ENCODE measurements around the gene P2RX2. TPM values are rescaled to one million over a fixed set of nuclear protein-coding genes. Genes with fewer than 3 reads are reported as not detected.

Gene P2RX2
- total RNA-seq, 1 experiment from 2014 or later = not detected

- intact Hi-C loops (cut with micrococcal nuclease; ENCODE audit: unreplicated experiment) = no loop called here
- Histone ChIP-seq H3K4me3 (no peak overlapping the region), H3K9me2 (ENCODE audit: insufficient read depth) (no peaks in the 10 kb centered on the region), H3K36me3 (ENCODE audit: low read depth) (peaks cover 20% of the 10 kb centered on the region), H3K9me3 (ENCODE audit: insufficient read depth, low read depth) (no peaks in the 10 kb centered on the region), H3K27ac (no peak overlapping the region), H3K79me2 (ENCODE audit: low read depth) (no peaks in the 10 kb centered on the region), H2AFZ (no peak overlapping the region), H3K27me3 (ENCODE audit: insufficient read depth, low read depth) (no peaks in the 10 kb centered on the region), H4K20me1 (ENCODE audit: insufficient read depth) (no peaks in the 10 kb centered on the region), H3K4me2 (no peak overlapping the region), H3K4me1 (replicated peaks; ENCODE audit: insufficient read depth) (no peaks in the 10 kb centered on the region), H3F3A (ENCODE audit: insufficient read depth, low read depth) (0 out of 2 replicates have a peak, but pooled peaks cover 5% of the 10 kb centered on the region)
- ChIA-PET POLR2A (ENCODE audit: unreplicated experiment) (no interaction called here), CTCF (no interaction called here)
- no peak for DNase-seq
- no TSS peak for BruUV-seq (replicated peaks)
- TF ChIP-seq CTCF (conservative IDR thresholded peaks at IDR 0.05) (no peak), EZH2 (IDR thresholded peaks at IDR 0.05; ENCODE audit: low read depth) (no peak)
Measured at GRCh38 chr12:132661972-132662371, 43.4 kb downstream of the P2RX2 start.

DNA sequence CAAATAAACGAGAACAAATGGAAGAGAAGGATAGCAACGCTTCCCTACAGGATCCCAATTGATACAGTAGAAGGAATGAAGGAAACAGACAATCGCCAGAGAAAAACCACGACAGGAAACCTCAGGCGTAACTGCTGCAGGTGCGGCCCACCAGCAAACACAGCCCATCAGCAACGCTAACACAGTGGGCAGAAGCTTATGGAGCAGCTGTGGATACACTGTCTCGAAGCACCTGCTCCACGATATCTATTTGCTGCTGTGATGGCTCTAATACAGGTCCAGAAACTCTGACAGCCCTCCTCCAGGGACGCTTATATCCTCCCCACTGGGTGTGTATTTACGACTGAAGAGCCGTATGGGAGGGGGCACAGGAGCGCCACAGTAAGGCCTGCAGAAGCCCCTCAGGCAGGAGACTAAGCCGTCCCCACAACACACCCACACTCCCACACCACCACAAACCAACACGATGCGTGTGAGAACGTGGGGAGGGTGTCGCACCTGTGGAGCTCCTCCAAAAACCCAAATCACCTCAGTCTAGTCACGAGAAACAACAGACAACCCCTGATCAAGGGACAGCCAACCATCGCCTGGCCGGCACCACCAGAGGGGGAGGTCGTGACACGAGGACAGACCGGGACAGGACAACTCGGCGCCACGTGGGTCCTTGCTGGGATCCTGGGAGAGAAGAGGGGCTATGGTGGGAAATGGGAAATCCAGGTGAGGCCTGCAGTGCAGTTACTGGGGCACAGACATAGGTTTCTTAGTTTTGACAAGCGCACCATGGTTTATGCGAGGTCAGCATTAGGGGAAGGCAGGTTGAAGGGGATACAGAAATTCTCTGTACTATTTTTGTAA lies 44.6 kb downstream of the P2RX2 start:
- H3K4me3 ChIP-seq = no peak overlapping the region
- TF ChIP-seq CTCF (conservative IDR thresholded peaks at IDR 0.05) (no peak), EZH2 (IDR thresholded peaks at IDR 0.05; ENCODE audit: low read depth) (no peak)
- H3K4me1 ChIP-seq (replicated peaks; ENCODE audit: insufficient read depth) = no peaks in the 10 kb centered on the region
- H3K27me3 ChIP-seq (ENCODE audit: insufficient read depth, low read depth) = no peaks in the 10 kb centered on the region
- no peaks in the 10 kb centered on the region for H3K9me3 ChIP-seq (ENCODE audit: insufficient read depth, low read depth)
- BruUV-seq (replicated peaks) = no TSS peak
- H3K79me2 ChIP-seq (ENCODE audit: low read depth) = no peaks in the 10 kb centered on the region
- DNase-seq = no peak
- intact Hi-C loops (cut with micrococcal nuclease; ENCODE audit: unreplicated experiment) = no loop called here
- H4K20me1 ChIP-seq (ENCODE audit: insufficient read depth) = no peaks in the 10 kb centered on the region
- H3K27ac ChIP-seq = no peak overlapping the region
- 0 out of 2 replicates have a peak, but pooled peaks cover under 1% of the 10 kb centered on the region for H3F3A ChIP-seq (ENCODE audit: insufficient read depth, low read depth)
- H3K36me3 ChIP-seq (ENCODE audit: low read depth) = peaks cover 22% of the 10 kb centered on the region
- no peaks in the 10 kb centered on the region for H3K9me2 ChIP-seq (ENCODE audit: insufficient read depth)
- H3K4me2 ChIP-seq = no peak overlapping the region
- CTCF ChIA-PET = no interaction called here
- POLR2A ChIA-PET (ENCODE audit: unreplicated experiment) = no interaction called here
- no peak overlapping the region for H2AFZ ChIP-seq

GRCh38 chr12:132664206-132665148 lies 45.9 kb downstream of the P2RX2 start:
- H3K36me3 ChIP-seq (ENCODE audit: low read depth) = peaks cover 23% of the 10 kb centered on the region
- no peak for TF ChIP-seq EZH2 (IDR thresholded peaks at IDR 0.05; ENCODE audit: low read depth)
- TF ChIP-seq CTCF (conservative IDR thresholded peaks at IDR 0.05) = no peak
- H3K4me1 ChIP-seq (replicated peaks; ENCODE audit: insufficient read depth) = no peaks in the 10 kb centered on the region
- intact Hi-C loops (cut with micrococcal nuclease; ENCODE audit: unreplicated experiment) = no loop called here
- H3K9me2 ChIP-seq (ENCODE audit: insufficient read depth) = no peaks in the 10 kb centered on the region
- H3K4me2 ChIP-seq = no peak overlapping the region
- H3K27ac ChIP-seq = no peak overlapping the region
- no peaks in the 10 kb centered on the region for H3K79me2 ChIP-seq (ENCODE audit: low read depth)
- DNase-seq = no peak
- POLR2A ChIA-PET (ENCODE audit: unreplicated experiment) = no interaction called here
- CTCF ChIA-PET = no interaction called here
- H3F3A ChIP-seq (ENCODE audit: insufficient read depth, low read depth) = no peaks in the 10 kb centered on the region
- H3K4me3 ChIP-seq = no peak overlapping the region
- H3K27me3 ChIP-seq (ENCODE audit: insufficient read depth, low read depth) = no peaks in the 10 kb centered on the region
- BruUV-seq (replicated peaks) = no TSS peak
- no peak overlapping the region for H2AFZ ChIP-seq
- H3K9me3 ChIP-seq (ENCODE audit: insufficient read depth, low read depth) = no peaks in the 10 kb centered on the region
- no peaks in the 10 kb centered on the region for H4K20me1 ChIP-seq (ENCODE audit: insufficient read depth)

Measured in PC-9 (cell line).